NCI-H1694 (cell line): ENCODE measurements around the gene SLC6A7.

Experiments used
- DNase-seq: peaks from one replicate; lab custom pipeline; 2025; lab: John Stamatoyannopoulos, UW

SLC6A7 gene

DNA sequence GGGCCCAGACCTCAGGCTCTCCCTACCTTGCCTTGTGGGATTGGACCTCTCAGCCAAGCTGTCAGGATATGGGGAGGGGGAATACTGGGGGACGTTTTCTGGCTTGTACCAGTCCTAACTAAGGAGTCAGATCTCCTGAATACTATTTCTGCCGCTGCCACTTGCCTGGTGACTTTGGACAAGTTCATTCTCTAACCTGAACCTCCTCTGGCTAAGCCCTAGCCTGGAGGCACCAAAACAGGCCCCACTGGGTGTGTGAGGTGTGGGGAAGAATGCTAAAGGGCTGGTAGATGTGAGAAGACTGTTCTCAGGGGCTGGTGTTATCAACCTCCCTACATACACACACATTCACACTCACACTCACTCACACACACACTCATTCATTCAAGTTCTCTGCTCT, 1.1 kb downstream of the SLC6A7 start:
- no peak for DNase-seq

DNA sequence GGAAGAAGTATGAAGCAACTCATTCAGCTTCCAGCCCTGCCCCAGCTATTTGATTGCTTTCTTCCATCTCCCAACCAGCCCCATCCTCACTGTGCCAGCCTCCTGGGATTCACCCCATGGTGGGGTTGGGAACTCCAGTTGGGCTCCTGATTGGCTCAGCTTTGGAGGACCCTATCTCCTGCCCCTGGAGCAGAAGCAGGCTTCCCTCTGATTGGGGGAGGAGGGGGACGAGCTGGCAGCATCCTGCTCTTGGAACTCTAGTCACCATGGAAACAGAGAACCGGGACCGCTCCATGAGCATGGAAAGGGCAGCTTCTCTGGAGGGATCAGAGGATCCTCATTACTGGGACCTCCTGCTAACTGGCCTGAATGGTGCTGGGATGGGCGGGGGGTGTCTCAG, 2.6 kb downstream of the SLC6A7 start:
- DNase-seq, result no peak

DNA sequence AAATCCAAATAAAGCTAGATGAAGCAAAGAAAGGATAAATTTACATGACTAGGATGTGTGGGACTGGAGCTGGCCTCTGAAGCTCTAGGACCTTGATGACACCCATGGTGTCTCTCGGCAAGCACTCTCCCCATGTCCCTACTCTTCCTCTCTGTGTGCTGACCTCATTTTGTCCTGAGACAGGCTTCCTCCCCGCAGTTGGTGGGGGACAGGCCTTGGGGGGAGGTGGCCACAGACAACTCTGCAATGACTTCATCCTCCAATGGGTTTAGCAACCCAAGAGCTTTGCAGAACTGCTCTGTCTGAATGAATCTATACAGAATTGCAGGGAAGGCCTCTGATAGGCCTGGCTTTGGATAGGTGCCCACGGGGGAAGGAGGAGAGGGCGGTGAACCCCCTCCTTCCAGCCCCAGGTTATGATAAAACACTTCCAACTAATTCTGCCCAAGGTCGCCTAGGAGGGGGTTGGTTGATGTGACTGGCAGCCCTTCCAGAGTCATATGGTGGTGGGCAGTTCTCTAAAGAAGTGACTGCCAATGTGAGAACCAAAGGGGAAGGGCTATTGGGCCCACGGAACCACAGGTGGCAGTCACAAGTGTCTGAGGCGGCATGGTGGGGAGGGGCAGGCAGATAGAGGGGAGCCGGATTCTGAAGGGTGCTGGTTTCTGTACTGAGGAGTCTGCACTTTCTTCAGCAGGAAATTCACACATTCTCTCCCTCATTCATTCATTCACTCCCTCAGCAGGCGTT, 6.0 kb downstream of the SLC6A7 start:
- DNase-seq, result no peak

DNA sequence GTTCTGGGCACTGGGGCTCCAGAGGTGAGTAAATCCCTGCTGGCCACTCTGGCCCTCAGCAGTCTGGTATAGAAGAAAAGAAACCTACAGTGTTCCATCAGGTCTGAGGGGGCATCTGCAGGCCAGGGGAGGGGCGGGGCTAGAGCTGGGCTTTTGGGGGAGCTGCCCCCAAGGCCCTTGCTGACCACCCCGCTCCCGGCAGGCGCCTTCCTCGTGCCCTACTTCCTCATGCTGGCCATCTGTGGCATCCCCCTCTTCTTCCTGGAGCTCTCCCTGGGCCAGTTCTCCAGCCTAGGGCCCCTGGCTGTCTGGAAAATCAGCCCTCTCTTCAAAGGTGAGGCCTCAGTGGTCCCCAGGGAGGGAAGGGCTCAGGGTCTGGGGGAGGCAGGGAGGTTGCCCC, 6.7 kb downstream of the SLC6A7 start:
- no peak for DNase-seq

DNA sequence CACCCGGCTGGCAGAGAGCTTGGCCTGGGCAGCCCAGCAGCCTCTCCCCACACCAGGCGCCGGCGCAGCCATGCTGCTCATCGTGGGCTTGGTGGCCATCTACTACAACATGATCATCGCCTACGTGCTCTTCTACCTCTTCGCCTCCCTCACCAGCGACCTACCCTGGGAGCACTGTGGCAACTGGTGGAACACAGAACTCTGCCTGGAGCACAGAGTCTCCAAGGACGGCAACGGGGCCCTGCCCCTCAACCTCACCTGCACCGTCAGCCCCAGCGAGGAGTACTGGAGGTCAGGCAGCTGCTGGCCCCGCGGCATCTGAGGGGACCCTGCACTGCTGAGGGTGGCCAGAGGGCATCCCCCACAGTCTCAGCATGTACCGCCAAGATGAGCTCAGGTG, 7.1 kb downstream of the SLC6A7 start:
- DNase-seq, result no peak

DNA sequence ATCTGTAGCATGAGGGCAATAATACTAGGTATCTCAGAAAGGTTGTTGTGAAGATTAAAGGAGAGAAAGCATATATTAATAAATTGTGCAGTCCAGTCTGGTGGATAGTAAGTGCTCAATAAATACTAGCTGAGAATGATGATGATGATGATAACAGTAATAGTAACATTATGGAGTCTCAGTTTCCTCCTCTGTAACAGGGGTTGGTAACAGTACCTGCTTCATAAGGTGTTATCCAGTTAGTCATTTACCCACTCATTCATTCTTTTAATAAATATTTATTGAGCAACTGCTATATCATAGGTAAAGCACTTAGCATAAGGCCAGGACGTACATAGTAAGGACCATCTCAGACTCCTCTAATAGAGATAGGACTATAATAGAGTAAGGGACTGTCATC, 7.6 kb downstream of the SLC6A7 start:
- no peak for DNase-seq

DNA sequence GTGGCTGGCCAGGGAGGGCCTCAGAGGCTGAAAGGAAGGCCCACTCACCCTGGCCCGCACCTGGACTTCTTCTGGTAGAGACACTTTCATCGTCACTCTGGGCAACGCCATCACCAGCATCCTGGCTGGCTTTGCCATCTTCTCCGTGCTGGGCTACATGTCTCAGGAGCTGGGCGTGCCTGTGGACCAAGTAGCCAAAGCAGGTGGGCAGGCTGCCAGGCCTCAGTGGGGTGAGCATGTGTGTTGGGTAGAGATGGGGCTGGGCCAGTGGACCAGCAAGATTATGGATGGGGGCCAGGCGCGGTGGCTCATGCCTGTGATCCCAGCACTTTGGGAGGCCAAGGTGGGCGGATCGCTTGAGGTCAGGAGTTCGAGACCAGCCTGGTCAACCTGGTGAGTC, 12.6 kb downstream of the SLC6A7 start:
- DNase-seq, result no peak

DNA sequence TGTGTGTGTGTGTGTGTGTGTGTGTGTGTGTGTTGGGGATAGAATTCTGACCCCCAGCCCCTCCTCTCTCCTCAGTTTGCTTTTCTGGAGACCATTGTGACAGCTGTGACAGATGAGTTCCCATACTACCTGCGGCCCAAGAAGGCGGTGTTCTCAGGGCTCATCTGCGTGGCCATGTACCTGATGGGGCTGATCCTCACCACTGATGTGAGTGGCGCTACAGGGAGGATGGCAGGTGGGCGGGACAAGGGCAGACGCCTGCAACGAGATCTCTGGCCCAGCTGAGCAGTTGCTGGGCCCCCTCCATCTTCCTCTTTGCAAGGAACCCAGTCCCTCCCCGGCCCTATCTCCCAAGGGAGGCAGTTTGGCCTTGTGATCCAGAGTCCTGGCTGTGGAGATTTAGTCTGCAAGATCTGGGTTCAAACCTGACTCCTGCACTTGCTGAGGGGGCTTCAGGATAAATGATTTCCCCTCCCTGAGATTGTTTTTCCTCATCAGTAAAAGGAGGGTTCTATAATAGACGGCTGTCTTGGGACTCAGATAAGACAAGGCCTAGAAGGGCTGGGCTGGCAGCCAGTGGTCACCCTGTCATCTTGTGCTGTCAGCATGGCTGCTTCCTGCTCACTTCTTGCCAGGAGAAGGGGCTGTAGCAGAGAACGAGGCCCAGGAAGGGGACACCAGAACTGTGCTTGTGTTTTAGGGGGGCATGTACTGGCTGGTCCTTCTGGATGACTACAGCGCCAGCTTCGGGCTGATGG, 14.1 kb downstream of the SLC6A7 start:
- no peak for DNase-seq

DNA sequence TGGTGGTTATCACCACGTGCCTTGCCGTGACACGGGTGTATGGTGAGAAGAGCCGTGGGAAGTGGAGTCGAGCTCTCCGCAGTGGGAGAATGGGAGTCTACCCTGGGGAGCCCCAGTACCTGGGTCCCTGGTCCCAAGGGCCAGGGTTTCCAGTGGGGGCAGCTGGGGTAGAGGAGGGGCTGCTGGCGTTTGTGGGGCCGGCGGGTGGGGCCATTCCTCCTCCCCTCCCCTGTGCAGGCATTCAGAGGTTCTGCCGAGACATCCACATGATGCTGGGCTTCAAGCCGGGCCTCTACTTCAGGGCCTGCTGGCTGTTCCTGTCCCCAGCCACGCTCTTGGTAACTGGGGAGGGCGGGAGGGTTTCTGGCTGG, 14.7 kb downstream of the SLC6A7 start:
- DNase-seq, result no peak

DNA sequence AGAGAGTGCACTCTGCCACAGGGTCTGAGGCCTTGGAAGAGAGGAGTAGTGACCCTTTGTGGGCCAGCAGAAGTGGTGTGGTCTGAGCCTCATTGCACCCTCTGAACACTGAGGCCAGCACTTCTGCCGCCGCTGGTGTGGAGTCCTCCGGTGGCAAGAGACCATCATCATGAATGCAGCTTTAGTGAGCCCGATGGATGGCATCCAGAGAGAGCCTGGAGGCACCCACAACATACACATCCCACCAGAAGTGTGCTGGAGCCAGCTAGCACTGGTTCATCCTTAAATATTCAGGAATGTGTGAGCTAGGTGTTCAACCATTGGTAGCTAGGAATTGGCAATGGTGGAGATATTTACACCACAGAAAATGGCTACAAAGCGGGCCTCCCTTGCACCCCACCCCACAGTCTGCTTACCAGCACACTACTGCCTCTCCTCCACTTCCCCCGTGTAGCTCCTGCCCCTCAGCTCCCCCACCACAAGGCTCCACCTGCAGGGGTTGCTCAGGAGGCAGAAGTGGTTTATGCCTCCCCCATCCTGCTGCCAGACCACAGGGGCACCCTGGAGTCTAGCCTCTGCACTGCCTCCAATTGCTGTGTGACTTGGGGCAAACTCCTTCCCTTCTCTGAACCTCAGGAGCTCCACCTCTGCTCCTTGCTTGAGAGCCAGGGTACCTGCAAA, 16.4 kb downstream of the SLC6A7 start:
- no peak for DNase-seq

DNA sequence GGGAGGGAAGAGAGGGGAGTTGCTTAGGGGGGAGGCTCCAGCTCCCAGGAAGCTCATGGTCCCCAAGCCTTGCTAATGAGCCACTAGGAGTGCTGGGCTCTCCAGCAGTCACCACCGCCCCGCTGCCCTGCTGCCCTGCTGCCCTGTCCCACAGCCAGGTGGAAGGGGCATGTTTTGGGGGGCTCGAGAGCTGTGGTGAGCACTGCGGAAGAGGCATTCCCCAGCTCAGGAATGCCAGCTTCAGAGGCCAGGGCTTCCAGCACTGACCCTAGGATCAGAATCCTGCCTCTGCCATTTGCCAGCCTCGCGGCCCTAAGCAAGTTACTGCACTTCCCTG, 16.9 kb downstream of the SLC6A7 start:
- DNase-seq, result no peak

DNA sequence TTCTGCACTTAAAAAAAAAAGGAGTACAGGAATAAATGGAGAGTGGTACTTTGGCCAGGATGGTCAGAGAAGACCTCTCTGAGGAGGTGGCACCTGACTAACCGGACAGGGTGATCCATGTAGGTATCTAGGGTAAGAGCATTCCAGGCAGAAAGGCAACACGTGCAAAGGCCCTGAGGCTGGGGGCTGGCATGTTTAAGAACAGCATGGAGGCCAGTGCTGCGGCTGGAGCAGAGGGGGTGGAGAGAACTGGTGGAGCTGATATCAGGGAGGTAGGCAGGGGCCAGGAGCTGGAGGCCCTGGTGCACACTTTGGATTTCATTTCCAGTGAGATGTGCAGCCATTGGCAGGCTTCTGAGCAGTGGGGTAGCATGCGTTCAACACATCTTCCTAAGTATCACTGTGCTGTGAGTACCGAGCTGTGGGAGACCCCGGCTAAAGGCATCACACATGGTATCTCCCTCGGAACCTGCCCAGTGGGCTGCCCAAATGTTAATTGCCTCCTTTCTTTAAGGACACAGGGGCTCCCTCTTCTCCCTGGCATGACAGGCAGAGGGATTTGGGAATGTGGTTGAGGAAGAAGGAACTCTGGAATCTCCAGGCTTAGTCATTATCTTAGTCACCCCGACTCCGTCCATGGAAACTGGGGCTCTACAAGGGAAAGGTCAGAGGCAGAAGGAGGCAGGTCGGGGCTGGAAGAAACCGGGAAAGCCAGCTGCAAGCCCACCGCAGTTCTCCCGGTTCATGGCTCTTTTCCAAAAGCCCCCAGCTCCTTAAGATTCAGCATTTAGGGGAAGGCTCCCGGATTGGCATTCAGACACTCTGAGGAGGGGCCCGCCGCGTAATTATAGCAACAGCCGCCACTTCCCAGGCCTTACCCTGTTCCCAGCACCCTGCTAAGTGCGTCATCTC, 18.6 kb downstream of the SLC6A7 start:
- DNase-seq, result no peak

DNA sequence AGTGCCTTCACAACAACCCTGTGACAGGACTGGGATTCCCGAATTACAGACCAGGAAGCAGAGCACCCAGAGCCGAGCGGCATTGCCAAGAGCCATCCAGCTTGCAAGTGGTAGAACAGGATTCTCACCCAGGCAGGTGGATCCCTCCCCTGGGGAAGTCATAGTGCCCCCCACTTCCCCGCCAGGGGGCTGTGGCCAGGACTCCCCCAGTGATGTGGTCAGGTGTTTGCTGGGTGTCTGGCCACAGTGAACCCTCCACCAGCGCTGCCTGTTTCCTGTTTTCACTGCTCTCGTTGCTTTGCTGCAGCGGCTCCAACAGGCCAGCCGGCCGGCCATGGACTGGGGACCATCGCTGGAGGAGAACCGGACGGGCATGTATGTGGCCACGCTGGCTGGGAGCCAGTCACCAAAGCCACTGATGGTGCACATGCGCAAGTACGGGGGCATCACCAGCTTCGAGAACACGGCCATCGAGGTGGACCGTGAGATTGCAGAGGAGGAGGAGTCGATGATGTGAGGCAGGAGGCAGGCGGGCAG, 19.3 kb downstream of the SLC6A7 start:
- no peak for DNase-seq

DNA sequence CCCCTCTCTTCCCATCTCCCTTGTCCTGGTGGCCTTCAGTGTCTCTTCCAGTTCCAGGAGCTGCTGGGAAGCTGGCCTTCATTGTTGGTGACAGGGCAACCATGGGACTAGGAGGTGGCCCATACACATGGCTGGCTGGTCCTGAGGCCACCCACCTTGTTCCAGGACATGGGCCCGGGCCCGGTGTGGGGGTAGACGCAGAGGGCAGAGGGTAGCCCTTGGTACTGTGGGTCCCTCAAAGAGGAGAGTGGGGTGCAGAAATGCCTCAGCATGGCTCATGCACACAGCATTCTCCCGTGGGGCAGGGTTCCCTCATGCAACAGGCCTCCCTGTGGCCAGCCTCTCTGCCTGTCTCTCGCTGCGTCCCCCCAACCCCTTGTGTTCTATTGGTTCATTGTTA, 20.8 kb downstream of the SLC6A7 start:
- no peak for DNase-seq

DNA sequence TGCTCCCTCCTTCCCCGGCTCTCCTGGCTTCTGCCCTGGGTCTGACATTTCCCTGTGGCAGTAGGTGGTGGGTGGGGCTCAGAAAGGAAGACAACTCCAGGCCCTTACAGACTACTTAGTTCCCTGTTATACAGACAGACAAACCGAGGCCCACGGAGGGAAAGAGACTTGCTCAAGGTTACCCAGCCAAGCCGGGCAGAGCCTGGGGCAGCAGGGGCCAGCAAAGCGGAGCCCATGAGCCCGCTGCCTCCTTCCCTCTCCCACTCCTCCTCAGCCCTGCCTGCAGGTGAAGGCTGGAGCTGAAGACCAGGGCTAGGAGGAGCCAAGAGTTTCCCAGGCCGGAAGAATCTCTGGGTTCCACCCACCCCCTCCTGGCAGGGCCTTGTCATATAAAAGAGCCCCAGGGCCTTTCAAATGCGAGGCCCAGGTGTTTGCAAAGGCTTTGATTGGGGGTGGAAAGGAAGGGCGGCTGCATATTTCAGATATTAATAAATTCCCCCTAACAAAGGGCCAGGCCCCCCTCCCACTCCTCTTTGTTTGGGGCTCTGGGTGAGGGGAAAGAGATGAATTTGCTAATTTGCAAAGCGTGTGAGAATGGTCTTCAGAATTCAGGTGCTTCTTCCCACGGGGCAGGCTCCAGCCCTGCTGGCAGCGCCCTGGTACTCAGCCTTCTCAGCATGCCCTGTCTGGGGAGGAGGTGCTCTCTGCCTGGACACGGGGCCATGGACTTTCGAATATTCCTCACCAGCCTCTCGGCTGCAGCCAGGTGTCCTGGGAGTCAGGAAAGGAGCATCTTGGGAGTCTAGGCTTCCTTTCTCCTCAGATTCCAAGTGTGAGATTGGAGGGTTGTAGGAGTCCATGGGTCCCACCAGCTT, 21.5 kb downstream of the SLC6A7 start:
- DNase-seq, result no peak

DNA sequence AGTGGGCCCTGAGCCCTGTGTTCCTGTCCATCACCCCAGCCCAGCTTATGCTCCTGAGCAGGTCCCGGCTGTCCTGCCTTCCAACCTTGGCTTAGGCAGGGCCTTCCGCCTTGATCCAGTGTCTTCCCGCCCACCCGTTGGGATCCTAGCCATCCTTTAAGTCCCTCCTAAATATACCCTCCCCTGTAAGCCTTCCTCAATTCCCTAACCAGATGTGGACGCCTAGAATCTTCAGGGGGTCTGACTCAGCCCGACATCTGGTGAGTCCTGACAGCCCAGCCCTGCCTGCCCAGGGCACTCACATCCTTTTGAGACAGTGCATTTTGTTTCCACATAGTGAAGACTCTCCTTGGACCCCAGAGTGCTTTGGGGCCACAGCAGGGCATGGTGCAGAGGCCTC, 23.7 kb downstream of the SLC6A7 start:
- no peak for DNase-seq

DNA sequence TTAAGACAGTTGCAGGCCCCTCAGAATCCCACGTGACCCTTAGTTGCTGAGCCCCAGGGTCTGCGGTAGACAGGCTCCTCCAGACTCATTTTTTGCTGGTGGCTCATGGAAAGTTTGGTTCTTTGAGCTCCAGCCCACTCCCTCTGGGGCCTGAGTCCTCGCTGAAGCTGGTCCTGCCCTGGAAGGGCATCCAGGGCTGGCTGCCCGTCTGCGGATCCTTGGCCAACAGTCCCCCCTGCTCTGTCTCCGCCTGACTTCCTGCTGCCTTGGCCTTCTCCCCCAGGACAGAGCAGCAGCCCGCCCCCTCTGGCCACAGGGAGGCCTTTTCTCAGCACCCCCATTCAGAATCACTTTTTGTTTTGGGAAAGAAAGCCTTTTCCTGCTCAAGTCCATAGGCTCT, 24.4 kb downstream of the SLC6A7 start:
- no peak for DNase-seq

DNA sequence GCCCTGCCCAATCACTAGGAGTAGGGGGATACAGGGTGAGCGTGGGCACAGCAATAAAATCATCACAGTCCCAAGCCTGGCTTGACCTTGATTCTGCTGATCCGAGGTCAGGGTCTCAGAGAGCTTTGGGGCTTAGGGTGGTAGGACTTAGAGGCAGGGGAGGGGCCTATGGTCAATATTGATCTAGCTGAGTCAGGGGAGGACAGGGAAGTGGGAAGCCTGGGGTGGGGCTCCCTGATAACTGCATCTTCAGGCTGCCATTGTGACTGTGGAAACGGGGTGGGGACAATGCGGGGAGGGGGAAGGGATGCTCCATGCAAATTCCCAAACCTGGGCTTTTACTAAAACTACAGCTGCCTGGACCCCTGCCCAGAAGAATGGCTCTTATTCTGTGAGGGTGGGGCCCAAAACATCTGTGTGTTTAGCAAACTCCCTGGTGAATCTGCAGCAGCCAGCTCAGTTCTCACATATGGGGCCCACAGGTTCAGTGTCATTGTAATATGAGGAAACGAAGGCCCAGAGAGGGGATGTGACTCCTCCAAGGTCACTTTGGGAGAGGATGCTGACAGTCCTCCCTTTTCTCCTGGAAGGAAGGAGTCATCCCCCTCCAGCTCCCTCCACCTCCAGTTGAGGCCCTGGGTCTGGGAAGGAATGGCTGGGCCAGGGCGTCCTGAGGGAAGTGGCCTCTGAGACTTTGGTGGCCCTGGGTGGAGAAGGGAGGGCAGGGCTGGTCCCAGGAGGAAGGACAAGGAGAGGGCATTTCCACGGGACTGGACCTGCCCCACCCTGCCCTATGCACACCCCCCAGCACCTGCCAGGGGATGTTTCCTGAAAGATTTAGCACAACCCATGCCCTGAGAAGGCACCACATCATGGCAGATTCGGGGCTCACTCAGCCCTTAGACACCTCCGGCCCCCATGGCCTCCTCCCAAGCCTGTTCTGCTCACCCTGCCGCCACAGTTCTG, 26.4 kb downstream of the SLC6A7 start:
- DNase-seq, result no peak

DNA sequence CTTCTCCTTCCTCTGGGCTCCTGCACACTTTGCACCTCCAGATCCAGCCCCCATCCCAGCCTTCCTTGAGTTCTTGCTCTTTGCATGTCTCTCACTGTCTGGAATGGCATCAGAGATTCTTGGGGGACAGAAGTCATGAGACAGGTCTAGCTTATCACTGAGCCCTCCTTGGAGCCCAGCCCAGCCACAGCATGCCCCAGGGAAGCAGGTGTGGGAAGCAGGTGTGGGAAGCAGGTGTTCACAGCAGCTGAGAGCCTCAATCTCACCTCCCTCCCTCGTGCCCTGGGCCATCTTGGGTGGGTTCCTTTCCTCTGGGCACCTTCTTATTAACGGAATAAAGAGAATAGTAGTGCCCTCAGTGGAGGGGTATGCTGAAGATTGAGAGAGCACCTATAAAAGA, 27.2 kb downstream of the SLC6A7 start:
- DNase-seq, result no peak
